ENCODE data around the gene NT5C1A.

The NT5C1A gene

DNA sequence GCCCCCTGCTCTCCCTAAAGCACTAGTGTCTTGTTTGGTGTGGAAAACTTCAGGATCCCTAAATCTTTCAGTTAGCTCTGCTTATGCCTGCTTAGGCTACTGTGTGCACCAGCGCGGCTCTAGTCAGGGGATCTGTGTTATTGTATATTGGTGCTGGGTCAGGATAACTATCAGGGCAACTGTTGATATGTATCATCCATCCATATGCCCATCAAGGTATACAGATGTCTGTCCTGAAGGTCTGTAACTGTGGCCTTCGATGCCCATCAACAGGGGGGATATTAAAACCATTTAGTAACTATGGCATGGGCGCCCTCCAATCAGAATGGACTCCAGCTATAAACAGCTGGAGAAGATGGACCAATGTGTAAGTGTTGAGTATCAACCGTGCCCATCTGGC lies 12.4 kb downstream of the NT5C1A start:
- no peak for DNase-seq (ENCODE audit: low read depth)

DNA sequence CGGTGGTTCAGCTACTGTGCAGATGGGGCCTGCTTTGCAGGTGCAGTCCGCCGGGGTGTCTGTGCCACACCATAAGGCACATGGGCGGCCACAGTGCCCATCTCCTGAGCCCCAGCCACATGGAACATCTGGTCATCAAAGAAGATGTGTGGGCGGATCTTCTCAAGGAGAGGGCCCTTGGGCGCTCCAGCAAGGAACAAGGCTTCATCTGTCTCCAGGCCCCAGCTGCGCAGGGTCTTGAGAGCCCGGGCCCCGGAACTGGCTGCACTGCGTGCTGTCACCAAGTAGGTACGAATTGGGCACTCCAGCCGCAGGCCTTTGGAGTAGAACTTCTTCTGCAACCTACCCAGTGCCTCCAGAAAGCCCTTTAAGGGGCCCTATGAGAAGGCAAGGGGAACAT lies 12.8 kb downstream of the NT5C1A start:
- no peak for DNase-seq (ENCODE audit: low read depth)

DNA sequence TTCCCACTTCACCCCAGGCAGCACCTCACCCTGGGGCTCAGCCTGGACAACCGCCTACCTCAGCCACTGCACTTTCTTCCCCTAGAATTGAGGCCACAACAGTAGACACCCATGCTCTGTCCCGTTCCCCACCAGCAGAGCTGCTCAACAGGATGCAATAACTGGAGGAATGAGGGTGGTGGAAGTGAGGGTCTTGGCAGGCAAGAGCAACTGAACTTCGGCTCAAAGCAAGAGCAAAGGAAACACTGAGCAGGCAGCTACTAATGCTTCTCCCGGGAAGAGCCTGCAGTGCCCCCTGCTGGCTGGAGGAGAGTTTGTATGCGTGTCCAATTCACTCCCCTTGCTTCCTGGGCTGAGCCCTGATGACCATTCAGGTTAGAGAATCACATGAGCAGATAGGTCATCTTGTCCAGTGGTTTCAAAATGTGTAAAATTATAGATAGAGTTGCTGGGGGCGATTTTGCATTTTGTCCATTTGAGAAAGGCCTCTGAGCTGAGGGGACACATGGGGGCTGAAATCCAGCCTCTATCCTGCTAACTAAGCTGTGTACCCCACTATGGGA lies 13.9 kb downstream of the NT5C1A start:
- no peak for DNase-seq (ENCODE audit: low read depth)

DNA sequence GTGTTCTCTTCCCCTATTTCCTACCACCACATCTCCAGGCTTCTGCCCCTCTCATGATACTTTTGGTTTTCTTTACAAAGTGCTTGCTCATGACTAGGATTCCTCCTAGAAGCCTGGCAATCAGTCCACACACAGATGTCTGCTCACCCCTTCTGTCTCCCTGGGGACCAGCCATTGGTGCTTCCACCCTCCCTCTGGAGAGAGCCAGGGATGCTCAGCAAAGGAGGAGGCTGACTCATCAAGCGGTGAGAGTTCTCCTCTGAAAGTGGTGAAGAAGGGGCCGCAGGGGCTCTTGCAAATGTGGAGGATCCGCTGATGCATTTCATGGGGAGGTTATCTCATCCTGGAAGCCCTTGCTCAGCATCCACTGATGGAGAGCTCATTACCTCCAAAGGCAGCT lies 14.5 kb downstream of the NT5C1A start:
- DNase-seq (ENCODE audit: low read depth) = peak; percentile 34

DNA sequence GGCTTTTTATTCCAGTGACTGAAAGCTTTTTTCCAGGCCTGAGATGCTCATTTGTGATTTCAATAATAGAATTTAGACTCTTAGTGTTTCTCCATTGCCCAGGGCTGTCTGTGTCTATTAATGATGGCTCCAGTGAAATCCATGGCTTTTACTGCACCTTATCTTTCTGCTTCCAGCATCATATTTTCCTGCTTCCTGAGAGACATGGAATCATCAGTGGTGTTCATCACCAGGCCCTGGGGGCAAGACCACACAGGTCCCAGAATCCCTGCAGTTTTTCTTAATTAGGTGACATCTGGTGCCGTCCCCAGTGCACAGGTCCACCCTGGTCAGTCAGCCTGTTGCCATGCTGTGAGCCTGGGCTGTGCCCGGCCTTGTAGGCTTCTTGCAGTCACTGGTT lies 15.5 kb downstream of the NT5C1A start:
- DNase-seq (ENCODE audit: low read depth) = no peak

DNA sequence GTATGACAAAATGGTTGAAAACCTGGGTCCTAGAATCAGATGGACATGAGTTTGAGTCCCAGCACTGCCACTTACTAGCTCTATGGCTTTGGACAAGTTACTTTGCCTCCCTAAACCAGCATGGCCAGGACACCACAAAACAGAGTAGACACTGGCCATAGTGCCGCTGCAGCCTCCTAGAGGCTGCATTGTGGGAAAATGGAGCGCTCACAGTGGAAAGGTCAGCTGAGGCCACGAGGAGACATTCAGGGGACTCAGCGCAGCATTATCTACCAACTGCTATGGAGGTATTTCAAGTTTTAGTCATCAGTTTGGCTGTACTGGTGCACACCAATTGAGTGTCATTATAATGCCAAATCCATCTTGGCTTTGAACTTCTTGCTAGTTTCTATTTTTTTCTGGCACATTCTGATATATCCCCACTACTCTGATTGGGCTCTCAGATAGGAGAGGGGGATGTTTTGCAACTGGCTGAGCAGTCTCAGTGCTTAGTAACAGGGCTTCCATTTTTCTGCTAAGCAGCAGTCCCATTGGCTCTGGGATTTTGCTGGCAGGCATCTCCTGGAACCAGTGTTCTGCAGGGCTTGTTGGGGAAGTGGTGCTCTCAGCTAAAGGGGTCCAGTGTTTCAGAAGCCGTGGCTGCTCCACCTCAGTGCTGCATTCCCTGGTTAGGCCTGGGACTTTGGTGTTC lies 16.2 kb downstream of the NT5C1A start:
- no peak for DNase-seq (ENCODE audit: low read depth)

DNA sequence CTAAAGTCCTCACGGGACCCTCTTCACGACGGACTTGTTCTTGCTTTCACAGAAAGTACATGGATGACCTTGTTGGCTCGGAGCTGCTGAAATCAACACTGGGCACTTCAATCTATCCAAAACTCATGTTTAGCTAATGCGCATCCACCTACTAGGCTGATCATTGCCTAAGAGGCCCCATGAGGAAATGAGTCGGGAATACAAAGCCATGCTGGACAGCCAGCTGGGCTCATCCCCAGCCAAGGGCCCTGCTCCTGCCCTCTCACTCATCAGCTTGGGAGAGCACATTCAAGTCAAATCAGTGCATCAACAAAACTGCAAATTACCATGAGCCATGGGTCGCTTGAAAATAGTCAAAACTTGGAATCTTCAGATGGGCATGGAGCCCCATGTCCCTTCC lies 17.6 kb downstream of the NT5C1A start:
- DNase-seq (ENCODE audit: low read depth) = no peak

DNA sequence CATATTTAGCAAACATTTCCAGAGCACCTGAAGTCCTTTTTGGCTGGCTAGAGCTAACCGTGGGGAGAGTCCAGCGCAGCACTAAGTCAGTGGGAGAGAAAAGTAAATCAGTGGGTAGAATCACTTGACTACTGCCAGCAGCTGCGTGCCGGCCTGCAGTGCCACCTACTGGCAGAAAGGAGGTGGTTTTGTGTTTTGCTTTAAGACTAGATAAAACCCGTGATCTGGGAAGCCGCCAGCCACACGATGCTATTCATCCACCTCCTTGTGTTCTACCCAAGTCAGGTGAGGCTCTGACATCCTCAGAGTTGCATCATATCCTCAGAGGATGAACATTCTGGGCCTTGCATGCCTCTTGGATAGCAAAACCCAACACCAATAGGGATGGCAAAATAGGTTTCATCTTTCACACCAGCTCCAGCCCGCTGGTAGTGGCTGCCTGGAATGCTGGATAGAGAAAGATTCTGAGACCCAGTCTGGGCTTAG lies 18.3 kb downstream of the NT5C1A start:
- DNase-seq (ENCODE audit: low read depth) = no peak

DNA sequence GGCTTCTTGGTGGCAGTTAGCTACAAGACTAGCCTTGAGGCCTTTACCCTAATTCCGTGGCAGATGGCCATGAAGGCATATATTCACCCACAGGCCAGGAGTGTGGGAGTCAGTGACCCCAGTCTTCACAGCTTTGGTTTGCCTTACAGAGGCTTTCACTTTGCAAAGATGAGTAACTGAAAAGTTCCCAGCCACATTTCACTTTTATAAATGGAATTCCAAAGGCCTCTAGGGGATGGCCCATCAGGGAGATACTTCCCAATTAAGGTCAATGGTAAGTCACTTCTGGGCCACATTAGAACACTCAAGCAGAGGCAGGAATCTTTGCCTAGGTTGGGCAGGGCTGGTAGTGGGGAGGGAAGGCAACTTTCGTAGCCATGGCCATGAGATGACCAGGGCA lies 19.4 kb downstream of the NT5C1A start:
- DNase-seq (ENCODE audit: low read depth) = no peak

DNA sequence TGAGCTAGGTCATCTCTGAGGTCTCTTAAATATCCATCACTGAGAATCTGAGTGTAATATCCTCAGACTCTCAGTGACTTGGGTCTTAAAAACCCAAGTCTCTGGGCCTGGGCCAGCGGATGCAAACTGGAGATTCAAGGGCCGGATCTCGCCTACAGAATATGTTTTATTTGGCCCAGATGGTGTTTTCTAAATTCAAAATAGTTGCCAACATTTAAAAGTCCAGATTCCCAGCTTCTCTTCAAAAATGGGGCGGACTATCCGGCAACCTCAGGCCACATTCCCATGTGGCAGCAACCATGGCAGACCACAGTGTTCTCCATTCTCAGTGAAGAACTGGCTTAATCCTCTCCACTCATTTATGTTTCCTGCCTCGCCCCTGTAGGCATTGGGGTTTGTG lies 19.8 kb downstream of the NT5C1A start:
- no peak for DNase-seq (ENCODE audit: low read depth)

DNA sequence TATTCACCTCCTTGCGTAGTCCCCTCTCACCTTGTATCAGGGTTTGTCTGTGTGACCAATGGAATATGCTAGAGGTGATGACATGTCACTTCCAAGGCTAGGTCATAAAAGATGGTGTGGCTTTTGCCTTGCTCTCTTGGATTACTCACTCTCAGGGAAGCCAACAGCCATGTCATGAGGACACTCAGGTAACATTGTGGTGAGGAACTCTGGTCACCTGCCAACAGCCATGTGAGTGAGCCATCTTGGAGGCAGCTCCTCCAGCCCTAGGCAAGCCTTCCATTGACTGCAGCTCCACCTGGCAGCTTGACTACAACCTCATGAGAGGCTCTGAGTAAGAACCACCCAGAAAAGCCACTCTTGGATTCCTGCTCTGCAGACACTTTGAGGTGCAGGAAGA lies 21.5 kb downstream of the NT5C1A start:
- no peak for DNase-seq (ENCODE audit: low read depth)

DNA sequence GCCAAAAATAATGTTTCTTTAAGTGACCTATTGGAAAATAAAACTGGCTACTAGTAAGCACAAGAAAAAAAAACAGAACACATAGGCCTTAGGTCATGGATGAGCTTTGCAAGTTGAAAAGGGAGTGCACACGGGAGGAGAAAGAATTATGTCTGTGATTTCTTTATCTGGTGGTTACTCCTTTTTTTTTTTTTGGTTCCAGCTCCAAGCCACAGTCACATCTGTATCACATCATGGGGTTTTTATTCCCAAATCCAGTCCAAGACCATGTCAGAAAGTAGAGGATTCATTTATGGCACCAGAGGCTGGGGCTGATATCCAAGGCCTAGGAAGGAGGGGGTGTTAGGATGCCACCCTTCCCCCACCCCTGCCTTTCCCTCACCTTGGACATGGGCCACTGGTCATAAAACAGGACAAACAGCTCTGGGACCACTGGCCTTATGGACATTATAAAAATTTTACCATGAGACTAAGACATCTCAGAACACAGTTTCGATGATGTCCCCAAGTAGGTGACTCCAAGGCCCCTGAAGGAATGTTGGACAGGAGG lies 22.2 kb downstream of the NT5C1A start:
- DNase-seq (ENCODE audit: low read depth) = no peak

DNA sequence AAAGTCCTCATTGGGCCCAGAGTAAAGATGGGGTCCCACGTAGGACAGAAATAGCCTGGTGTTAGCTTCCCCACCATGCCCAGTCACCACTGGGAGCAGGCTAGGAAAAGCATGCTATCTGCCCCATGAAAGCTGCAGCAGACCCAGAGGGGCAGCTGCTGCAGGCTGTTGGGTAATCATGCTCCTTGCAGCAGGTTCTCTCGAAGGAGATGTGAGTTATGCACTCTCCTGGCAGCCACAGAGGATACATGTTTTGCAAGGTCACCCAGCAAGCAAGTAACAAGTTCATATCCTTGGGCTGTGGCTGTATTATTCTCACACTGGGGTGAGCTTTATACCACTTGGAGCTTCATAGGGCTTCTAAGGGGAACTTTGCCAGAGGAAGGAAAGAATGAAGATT lies 23.4 kb downstream of the NT5C1A start:
- no peak for DNase-seq (ENCODE audit: low read depth)

DNA sequence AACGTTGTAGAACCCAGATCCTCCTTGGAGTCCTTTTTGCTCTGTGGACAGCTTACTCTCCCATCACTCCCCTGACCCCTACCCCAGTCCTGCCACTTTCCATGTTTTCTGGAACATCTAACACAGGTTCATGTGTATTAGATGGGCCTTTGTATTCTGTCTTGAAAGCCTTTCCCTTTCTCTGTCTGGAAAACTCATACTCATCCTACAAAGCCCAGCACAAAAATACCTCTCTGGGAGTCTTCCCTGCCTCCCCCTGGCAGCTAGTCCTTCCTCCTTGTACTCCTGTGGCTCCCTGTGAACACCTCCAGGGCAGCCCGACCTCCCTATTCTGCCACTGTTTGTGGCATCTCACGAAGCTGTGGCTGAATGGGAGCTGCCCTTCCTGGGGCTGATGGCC lies 24.7 kb downstream of the NT5C1A start:
- no peak for DNase-seq (ENCODE audit: low read depth)

DNA sequence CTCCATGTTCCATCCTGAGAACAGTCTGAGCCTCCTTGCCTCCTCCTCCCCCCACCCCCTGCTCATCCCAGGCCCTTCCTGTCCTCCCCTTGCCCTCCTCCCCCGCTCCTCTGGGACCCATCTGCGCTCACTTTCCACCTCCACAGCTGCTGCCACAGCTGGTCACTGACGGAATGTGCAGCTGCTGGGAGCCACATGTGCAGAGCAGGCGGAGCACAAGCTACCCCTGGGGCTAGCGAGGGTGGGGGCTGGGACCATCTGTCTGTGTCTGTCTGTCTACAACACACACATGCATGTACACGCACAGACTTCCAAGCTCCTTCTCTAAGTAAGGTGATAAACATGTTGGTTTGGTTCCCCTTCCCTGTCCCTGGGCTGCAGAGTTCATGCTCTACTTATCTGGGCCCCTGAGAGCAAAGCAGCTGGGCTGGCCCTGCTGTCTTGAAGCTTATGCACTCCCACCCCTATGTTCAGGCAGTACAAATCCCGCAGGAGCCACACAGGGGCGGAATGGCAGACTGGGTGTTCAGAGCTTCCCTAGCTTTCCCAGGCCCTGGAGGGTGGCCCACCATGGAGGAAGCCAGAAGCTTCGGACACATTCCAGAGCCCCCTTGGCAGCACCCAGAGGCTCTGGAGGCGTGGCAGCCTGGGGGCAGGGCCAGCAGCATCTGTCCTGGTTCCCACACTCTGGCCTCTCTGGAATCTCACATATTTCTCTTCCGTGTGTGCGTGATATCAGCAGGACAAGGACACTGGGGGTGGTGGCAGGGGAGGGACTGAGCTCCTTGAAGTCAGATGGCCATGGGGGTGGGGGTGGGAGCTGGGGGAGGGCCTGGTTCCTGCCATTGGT lies 25.4 kb downstream of the NT5C1A start:
- peak; percentile 34 for DNase-seq (ENCODE audit: low read depth)

DNA sequence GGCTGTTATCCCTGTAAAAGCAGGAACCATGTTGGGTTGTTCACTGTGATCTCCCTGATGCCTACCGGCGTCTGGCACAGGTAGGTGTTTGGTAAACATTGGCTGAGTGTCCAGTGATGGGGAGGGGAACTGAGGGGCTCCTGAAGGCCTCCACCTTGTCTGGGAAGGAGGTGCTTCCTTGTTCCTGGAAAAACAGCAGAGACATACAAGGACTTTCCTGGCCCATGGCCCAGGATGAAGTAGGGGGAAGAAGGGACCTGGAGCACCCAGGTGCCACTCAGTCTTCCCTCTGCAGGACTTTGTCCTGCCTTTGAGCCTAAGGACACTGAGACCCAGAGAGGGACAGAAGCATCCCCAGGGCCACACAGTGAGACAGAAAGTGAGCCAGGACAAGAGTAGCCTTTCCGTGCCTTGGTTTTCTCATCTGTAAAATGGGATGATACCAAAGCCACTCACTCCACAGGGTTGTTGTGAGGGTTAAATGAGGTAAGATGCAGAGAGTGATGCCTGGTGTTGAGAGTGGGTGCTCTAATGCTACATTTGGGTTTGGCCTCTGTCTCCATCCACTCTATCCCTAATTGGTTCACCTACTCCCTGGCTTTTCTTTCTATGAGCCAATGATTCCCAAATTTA lies 26.4 kb downstream of the NT5C1A start:
- DNase-seq (ENCODE audit: low read depth) = no peak

DNA sequence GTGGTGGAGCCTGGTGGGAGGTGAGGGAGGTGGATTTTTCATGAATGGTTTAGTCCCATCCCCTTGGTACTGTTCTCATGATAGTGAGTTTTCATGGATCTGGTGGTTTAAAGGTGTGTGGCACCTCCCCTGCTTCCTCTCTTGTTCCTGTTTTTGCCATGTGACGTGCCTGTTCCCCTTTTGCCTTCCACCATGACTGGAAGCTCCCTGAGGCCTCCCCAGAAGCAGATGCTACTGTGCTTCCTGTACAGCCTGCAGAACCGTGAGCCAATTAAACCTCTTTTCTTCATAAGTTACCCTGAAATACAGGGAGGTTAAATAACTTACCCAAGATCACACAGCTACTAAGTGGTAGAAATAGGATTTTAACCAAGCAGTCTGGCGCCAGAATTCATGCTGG lies 28.2 kb downstream of the NT5C1A start:
- no peak for DNase-seq (ENCODE audit: low read depth)

DNA sequence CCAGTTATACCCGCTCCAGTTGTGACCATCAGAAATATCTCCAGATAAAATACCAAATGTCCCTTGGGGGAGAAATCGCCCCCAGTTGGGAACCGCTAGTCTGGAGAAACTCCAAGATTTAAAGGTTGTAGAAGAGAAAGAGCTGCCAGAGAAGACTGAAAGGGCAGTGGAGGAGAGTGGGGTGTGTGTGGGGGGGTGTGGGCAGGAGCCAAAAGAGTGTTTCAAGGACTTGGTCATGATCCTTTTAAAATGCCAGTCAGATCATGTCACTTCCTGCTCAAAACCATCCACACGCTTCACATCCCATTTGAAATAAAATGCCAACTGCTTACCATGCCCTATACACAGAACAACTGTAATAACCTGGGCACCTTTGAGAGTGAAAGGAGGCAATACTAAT lies 29.1 kb downstream of the NT5C1A start:
- peak; percentile 27 for DNase-seq (ENCODE audit: low read depth)

DNA sequence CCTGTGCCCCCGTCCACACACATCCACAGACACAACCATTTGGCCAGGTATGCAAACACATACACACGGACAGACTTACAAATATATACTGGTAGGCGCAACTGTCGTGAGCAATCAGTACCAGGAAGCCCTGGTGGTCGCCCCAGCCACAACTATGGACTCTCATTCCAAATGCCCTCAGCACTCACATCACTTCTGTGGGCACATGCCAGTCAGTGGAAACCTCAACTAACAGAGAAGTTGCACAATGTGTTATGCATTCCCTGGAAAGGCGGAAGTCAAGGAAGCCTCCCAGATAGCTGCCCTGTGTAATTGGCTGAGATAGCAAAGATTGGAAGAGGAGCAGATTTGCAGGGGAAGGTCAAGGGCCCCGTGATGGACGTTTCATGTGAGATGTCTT lies 31.0 kb downstream of the NT5C1A start:
- no peak for DNase-seq (ENCODE audit: low read depth)

DNA sequence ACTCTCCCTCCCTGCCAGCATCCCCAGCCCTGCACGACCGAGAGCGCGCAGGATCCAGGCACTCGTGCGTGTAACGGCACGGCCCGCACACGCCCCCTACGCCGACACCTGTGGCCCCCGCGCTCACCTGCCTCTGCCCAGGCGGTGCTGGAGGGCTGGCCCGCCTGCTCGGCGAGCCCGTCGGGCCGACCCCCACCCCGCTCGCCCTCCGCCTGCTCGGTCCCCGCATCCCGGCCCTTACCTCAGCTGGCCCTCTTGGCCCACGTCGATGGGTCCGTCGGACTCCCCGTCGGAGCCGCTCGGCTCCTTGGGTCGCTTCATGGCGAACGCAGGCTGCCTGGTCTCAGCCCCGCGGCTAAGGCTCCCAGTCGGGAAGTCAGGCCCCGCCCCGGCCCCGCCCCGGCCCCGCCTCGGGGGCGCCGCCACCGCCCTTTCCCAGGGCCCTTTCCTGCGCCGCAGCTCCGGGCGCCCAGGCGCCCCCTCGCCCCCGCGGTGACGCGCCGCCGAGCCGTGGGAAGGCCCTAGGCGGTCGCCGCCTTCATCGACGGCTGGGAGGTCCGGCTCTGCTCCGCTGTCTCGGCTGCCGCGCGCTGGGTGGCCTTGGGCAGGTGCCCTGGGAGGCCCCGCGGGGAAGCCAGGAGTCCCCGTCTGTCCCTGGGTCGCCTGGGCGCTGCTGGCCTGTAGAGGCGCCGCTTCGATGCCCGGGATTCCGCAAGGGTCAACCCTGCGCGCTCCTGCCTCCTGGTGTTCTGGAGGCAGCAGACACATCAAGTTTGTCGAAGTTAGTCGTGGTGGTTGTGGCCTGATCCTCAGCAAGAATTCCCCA lies 32.4 kb downstream of the NT5C1A start, which contains the start of gene HEYL:
Gene HEYL, minus strand, starts transcription at position 339 of the 826 bp plus-strand sequence. Its CDS starts 18 bp downstream, at position 321.
- no peak for DNase-seq (ENCODE audit: low read depth)

DNA sequence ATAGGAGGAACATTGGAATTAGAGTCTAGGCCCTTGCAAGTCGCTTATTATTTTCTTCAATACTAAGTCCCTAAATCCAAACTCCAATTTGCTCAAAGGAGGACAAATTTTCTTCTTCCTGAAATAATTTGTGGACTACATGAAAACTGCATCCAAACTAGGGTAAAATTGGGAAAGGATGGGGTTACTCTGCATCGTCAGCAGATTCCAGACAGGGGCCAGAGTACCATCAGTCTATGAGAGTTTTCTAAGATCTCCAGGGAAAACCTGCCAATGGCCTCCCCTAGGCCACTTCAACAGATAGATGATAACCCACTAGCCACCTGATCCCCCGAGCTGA lies 33.0 kb downstream of the NT5C1A start:
- DNase-seq (ENCODE audit: low read depth) = no peak

DNA sequence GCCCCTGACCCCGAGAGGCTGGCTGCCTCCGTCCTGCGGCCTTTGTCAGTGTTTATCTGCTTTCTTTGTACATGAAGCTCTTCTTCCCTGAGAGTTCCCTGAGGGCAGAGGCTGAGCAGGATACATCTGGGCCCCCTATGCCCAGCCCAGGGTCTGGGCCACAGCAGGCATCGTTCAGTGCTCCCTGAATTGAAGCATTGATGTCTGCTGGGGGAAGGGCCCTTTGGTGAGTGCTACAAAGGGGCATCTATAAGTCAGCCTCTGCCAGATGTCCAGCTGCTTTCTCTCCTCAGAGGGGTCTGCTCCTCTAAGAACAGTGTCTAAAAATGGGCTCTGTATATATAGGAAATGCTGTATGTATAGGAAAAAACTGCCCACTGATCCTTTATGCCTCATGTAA lies 34.5 kb downstream of the NT5C1A start:
- no peak for DNase-seq (ENCODE audit: low read depth)

Data from GM04503 (cell line).